SK-N-SH treated with all-trans-retinoic acid at 6 μM for 48 hours (cell line): ENCODE data around the gene PDHB.

Source experiments
- ATAC-seq: fragments of 200-7000 bp; cut with Tn5 transposase; 3 replicates; pipeline ENCODE4 v1.9.1; 2020; ENCODE audit warnings: mild to moderate bottlenecking, moderate library complexity
- ARNTL ChIP-seq: fragments of 450-650 bp; formaldehyde crosslinking; IDR thresholded peaks from 2 replicates; pipeline ENCODE4 v1.5.0; 2020; ENCODE audit warnings: low read depth, mild to moderate bottlenecking, moderate library complexity, borderline replicate concordance
- BACH2 ChIP-seq: fragments of 250-450 bp; sonication (Bioruptor Pico); IDR thresholded peaks from 2 replicates; pipeline ENCODE4 v1.9.0; 2021; ENCODE audit warnings: mild to moderate bottlenecking, borderline replicate concordance
- CSDC2 ChIP-seq: fragments of 250-450 bp; sonication (Bioruptor Pico); IDR thresholded peaks from 2 replicates; pipeline ENCODE4 v1.5.0; 2020; ENCODE audit warnings: mild to moderate bottlenecking, moderate library complexity
- ESRRG ChIP-seq: fragments of 250-450 bp; sonication (Bioruptor Pico); IDR thresholded peaks from 2 replicates; pipeline ENCODE4 v1.6.1; 2021; ENCODE audit warnings: mild to moderate bottlenecking
- GLIS3 ChIP-seq: fragments of 250-450 bp; sonication (Bioruptor Pico); IDR thresholded peaks from 2 replicates; pipeline ENCODE4 v1.5.0; 2020; ENCODE audit warnings: mild to moderate bottlenecking, moderate library complexity
- ISL1 ChIP-seq: fragments of 250-450 bp; sonication (Bioruptor Pico); IDR thresholded peaks from 2 replicates; pipeline ENCODE4 v2.1.2; 2022; ENCODE audit warnings: mild to moderate bottlenecking, moderate library complexity
- OSR1 ChIP-seq: fragments of 250-450 bp; sonication (Bioruptor Pico); IDR thresholded peaks from 2 replicates; pipeline ENCODE4 v1.8.0; 2022; ENCODE audit warnings: moderate library complexity, mild to moderate bottlenecking, inconsistent platforms
- PPARA ChIP-seq: fragments of 250-450 bp; sonication (Bioruptor Pico); IDR thresholded peaks from 2 replicates; pipeline ENCODE4 v1.5.0; 2020; ENCODE audit warnings: mild to moderate bottlenecking, borderline replicate concordance
- SNAI2 ChIP-seq: fragments of 250-450 bp; sonication (Bioruptor Pico); IDR thresholded peaks from 2 replicates; pipeline ENCODE4 v1.5.0; 2020; ENCODE audit warnings: mild to moderate bottlenecking, moderate library complexity
- TCF4 ChIP-seq: fragments of 250-450 bp; sonication (Bioruptor Pico); IDR thresholded peaks from 2 replicates; pipeline ENCODE4 v1.8.0; 2021; ENCODE audit warnings: mild to moderate bottlenecking, moderate library complexity, borderline replicate concordance
- TOX ChIP-seq: fragments of 250-450 bp; sonication (Bioruptor Pico); IDR thresholded peaks from 2 replicates; pipeline ENCODE4 v1.8.0; 2021; ENCODE audit warnings: mild to moderate bottlenecking, moderate library complexity, borderline replicate concordance
- ZC3H10 ChIP-seq: fragments of 250-450 bp; sonication (Bioruptor Pico); IDR thresholded peaks from 2 replicates; pipeline ENCODE4 v1.5.1; 2021; ENCODE audit warnings: mild to moderate bottlenecking, moderate library complexity
- ZFP3 ChIP-seq: fragments of 250-450 bp; sonication (Bioruptor Pico); IDR thresholded peaks from 2 replicates; pipeline ENCODE4 v1.5.0; 2020; ENCODE audit warnings: mild to moderate bottlenecking, moderate library complexity
- ZNF565 ChIP-seq: fragments of 450-650 bp; formaldehyde crosslinking; conservative IDR thresholded peaks from 2 replicates; pipeline ENCODE4 v1.5.0; 2020; ENCODE audit warnings: low read depth, mild to moderate bottlenecking, moderate library complexity
- ZNF70 ChIP-seq: fragments of 450-650 bp; formaldehyde crosslinking; IDR thresholded peaks from 2 replicates; pipeline ENCODE4 v1.5.0; 2020; ENCODE audit warnings: mild to moderate bottlenecking, moderate library complexity
- ZNF8 ChIP-seq: fragments of 450-650 bp; formaldehyde crosslinking; IDR thresholded peaks from 2 replicates; pipeline ENCODE4 v1.5.0; 2020; ENCODE audit warnings: mild to moderate bottlenecking, moderate library complexity
- TF ChIP-seq, protein P1 (sequence below): fragments of 250-450 bp; sonication (Bioruptor Pico); IDR thresholded peaks from 2 replicates; pipeline ENCODE4 v1.8.0; 2020; ENCODE audit warnings: mild to moderate bottlenecking, moderate library complexity, borderline replicate concordance
- TF ChIP-seq, protein P2 (sequence below): fragments of 250-450 bp; sonication (Bioruptor Pico); IDR thresholded peaks from 2 replicates; pipeline ENCODE4 v1.8.0; 2021; ENCODE audit warnings: low read depth, mild to moderate bottlenecking, moderate library complexity, borderline replicate concordance
- TF ChIP-seq, protein P3 (sequence below): fragments of 250-450 bp; sonication (Bioruptor Pico); IDR thresholded peaks from 2 replicates; pipeline ENCODE4 v1.5.0; 2020; ENCODE audit warnings: mild to moderate bottlenecking, moderate library complexity
- TF ChIP-seq, protein P4 (sequence below): fragments of 250-450 bp; sonication (Bioruptor Pico); IDR thresholded peaks from 2 replicates; pipeline ENCODE4 v1.5.1; 2020; ENCODE audit warnings: low read depth, mild to moderate bottlenecking, moderate library complexity
- TF ChIP-seq, protein P5 (sequence below): fragments of 250-450 bp; sonication (Bioruptor Pico); IDR thresholded peaks from 2 replicates; pipeline ENCODE4 v1.5.1; 2021; ENCODE audit warnings: mild to moderate bottlenecking, moderate library complexity

Gene PDHB

DNA sequence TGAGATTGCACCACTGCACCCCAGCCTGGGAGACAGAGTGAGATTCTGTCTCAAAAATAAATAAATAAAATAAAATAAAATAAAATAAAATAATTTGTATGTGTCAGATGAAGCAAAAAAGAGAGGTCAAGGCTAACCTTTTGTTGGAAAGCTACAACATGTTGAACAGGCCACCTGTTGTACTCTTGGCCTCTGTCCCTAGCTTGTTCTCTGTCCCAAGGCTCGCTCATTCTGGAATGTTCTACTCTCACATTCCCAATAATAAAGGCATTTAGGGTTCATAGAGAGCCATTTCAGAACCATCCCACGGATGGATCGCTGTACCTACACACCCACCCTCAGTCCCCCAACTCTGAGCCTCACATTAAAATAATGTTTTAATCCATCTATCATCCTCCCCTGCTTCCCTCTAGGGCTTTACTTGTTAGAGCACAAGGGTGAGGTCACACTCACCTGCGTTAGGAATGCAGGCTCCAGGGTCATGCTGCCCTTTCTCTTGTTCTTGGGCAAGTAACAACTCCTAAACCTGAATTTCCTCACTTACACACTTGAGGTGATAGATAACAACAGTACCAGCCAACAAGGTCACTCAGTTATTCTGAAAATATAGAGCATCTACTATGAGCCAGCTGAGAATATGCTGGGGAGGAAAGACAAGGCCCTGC, 33.4 kb upstream of the PDHB start:
- no peak for ATAC-seq
- TF ChIP-seq ISL1 (no peak), TOX (CRISPR knock-in tag) (no peak), ARNTL (CRISPR knock-in tag) (no peak), OSR1 (CRISPR knock-in tag) (no peak), TCF4 (CRISPR knock-in tag) (no peak), PPARA (CRISPR knock-in tag) (no peak), ZNF8 (no peak), ZNF70 (CRISPR knock-in tag) (no peak), CSDC2 (CRISPR knock-in tag) (no peak), SNAI2 (CRISPR knock-in tag) (no peak), ZFP3 (CRISPR knock-in tag) (no peak), ZC3H10 (CRISPR knock-in tag) (no peak)
- TF ChIP-seq, protein P1, sequence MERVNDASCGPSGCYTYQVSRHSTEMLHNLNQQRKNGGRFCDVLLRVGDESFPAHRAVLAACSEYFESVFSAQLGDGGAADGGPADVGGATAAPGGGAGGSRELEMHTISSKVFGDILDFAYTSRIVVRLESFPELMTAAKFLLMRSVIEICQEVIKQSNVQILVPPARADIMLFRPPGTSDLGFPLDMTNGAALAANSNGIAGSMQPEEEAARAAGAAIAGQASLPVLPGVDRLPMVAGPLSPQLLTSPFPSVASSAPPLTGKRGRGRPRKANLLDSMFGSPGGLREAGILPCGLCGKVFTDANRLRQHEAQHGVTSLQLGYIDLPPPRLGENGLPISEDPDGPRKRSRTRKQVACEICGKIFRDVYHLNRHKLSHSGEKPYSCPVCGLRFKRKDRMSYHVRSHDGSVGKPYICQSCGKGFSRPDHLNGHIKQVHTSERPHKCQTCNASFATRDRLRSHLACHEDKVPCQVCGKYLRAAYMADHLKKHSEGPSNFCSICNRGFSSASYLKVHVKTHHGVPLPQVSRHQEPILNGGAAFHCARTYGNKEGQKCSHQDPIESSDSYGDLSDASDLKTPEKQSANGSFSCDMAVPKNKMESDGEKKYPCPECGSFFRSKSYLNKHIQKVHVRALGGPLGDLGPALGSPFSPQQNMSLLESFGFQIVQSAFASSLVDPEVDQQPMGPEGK (CRISPR knock-in tag) = no peak
- TF ChIP-seq, protein P2, sequence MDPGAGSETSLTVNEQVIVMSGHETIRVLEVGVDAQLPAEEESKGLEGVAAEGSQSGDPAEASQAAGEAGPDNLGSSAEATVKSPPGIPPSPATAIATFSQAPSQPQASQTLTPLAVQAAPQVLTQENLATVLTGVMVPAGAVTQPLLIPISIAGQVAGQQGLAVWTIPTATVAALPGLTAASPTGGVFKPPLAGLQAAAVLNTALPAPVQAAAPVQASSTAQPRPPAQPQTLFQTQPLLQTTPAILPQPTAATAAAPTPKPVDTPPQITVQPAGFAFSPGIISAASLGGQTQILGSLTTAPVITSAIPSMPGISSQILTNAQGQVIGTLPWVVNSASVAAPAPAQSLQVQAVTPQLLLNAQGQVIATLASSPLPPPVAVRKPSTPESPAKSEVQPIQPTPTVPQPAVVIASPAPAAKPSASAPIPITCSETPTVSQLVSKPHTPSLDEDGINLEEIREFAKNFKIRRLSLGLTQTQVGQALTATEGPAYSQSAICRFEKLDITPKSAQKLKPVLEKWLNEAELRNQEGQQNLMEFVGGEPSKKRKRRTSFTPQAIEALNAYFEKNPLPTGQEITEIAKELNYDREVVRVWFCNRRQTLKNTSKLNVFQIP (CRISPR knock-in tag) = no peak
- TF ChIP-seq, protein P3, sequence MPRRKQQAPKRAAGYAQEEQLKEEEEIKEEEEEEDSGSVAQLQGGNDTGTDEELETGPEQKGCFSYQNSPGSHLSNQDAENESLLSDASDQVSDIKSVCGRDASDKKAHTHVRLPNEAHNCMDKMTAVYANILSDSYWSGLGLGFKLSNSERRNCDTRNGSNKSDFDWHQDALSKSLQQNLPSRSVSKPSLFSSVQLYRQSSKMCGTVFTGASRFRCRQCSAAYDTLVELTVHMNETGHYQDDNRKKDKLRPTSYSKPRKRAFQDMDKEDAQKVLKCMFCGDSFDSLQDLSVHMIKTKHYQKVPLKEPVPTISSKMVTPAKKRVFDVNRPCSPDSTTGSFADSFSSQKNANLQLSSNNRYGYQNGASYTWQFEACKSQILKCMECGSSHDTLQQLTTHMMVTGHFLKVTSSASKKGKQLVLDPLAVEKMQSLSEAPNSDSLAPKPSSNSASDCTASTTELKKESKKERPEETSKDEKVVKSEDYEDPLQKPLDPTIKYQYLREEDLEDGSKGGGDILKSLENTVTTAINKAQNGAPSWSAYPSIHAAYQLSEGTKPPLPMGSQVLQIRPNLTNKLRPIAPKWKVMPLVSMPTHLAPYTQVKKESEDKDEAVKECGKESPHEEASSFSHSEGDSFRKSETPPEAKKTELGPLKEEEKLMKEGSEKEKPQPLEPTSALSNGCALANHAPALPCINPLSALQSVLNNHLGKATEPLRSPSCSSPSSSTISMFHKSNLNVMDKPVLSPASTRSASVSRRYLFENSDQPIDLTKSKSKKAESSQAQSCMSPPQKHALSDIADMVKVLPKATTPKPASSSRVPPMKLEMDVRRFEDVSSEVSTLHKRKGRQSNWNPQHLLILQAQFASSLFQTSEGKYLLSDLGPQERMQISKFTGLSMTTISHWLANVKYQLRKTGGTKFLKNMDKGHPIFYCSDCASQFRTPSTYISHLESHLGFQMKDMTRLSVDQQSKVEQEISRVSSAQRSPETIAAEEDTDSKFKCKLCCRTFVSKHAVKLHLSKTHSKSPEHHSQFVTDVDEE (CRISPR knock-in tag) = no peak
- TF ChIP-seq, all 23 proteins: peak for 0

DNA sequence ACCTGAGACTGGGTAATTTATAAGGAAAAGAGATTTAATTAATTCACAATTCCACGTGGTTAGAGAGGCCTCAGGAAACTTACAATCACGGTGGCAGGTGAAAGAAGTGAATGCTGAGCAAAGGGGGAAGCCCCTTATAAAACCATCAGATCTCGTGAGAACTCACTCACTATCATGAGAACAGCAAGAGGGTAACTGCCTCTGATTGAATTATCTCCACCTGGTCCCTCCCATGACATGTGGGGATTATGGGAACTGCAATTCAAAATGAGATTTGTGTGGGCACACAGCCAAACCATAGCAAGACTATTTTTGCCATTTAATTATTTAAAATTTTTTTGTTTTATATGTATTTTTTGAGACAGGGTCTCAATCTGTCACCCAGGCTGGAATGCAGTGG, 31.2 kb upstream of the PDHB start:
- ATAC-seq = no peak
- TF ChIP-seq ZNF565 (CRISPR knock-in tag) = no peak
- no peak for TF ChIP-seq ZNF70 (CRISPR knock-in tag)
- TF ChIP-seq SNAI2 (CRISPR knock-in tag) = no peak
- no peak for TF ChIP-seq GLIS3
- TF ChIP-seq, protein P2 (CRISPR knock-in tag) = no peak
- TF ChIP-seq PPARA (CRISPR knock-in tag) = no peak
- TF ChIP-seq ARNTL (CRISPR knock-in tag) = no peak
- no peak for TF ChIP-seq ZNF8
- no peak for TF ChIP-seq ZFP3 (CRISPR knock-in tag)
- TF ChIP-seq OSR1 (CRISPR knock-in tag) = no peak
- TF ChIP-seq, protein P3 (CRISPR knock-in tag) = no peak
- no peak for TF ChIP-seq ISL1
- no peak for TF ChIP-seq TCF4 (CRISPR knock-in tag)
- no peak for TF ChIP-seq ZC3H10 (CRISPR knock-in tag)
- no peak for TF ChIP-seq BACH2 (CRISPR knock-in tag)
- TF ChIP-seq, protein P4, sequence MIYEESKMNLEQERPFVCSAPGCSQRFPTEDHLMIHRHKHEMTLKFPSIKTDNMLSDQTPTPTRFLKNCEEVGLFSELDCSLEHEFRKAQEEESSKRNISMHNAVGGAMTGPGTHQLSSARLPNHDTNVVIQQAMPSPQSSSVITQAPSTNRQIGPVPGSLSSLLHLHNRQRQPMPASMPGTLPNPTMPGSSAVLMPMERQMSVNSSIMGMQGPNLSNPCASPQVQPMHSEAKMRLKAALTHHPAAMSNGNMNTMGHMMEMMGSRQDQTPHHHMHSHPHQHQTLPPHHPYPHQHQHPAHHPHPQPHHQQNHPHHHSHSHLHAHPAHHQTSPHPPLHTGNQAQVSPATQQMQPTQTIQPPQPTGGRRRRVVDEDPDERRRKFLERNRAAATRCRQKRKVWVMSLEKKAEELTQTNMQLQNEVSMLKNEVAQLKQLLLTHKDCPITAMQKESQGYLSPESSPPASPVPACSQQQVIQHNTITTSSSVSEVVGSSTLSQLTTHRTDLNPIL = no peak
- TF ChIP-seq ESRRG (CRISPR knock-in tag) = no peak
- TF ChIP-seq CSDC2 (CRISPR knock-in tag) = no peak
- TF ChIP-seq, protein P5, sequence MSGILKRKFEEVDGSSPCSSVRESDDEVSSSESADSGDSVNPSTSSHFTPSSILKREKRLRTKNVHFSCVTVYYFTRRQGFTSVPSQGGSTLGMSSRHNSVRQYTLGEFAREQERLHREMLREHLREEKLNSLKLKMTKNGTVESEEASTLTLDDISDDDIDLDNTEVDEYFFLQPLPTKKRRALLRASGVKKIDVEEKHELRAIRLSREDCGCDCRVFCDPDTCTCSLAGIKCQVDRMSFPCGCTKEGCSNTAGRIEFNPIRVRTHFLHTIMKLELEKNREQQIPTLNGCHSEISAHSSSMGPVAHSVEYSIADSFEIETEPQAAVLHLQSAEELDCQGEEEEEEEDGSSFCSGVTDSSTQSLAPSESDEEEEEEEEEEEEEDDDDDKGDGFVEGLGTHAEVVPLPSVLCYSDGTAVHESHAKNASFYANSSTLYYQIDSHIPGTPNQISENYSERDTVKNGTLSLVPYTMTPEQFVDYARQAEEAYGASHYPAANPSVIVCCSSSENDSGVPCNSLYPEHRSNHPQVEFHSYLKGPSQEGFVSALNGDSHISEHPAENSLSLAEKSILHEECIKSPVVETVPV (CRISPR knock-in tag) = no peak
- TF ChIP-seq TOX (CRISPR knock-in tag) = no peak
- TF ChIP-seq, all 23 proteins: peak for 0
